ENCODE data around the gene NHEJ1. TPM values are rescaled to one million over a fixed set of nuclear protein-coding genes. Genes with fewer than 3 reads are reported as not detected.

The NHEJ1 gene
- total and polyA plus RNA-seq, 3 experiments from 2014 or later: 22.4 to 26.3 (median 24.5) TPM

- Mint-ChIP-seq H3K36me3 (peaks cover 33 to 84% (median 34%) of the 10 kb centered on the region in 3 donors), H3K27me3 (no peaks in the 10 kb centered on the region), H3K9me3 (no peaks in the 10 kb centered on the region), H3K4me3 (no peak overlapping the region), H3K4me1 (peaks cover 0 to 6% (median 0%) of the 10 kb centered on the region in 3 donors), H3K27ac (peak overlapping the region in 1 of 8 donors; percentile 32)
- H3K4me1 ChIP-seq (ENCODE audit: insufficient read depth, low read length): no peaks in the 10 kb centered on the region
- peaks cover 14% of the 10 kb centered on the region for H3K36me3 ChIP-seq (ENCODE audit: insufficient read depth, low read length)
- no peak overlapping the region for H3K4me3 ChIP-seq (ENCODE audit: low read length)
- H3K27ac ChIP-seq (ENCODE audit: low read depth, low read length): no peak overlapping the region
- no peaks in the 10 kb centered on the region for H3K27me3 ChIP-seq (ENCODE audit: insufficient read depth, low read length, poor library complexity, severe bottlenecking)
- H3K9me3 ChIP-seq (ENCODE audit: low read length): no peaks in the 10 kb centered on the region
- ChIA-PET POLR2A (no interaction called here), CTCF (interaction anchor here (1.1 to 1.5 kb wide), 3 partner anchors 12 to 153 kb away, joined by 3 to 4 read pairs (median 3); no protein-coding TSS in a partner anchor)
- DNase-seq: no peak
Observed at GRCh38 chr2:219142329-219142728, 18.3 kb downstream of the NHEJ1 start.

- Histone ChIP-seq H3K4me1 (ENCODE audit: insufficient read depth, low read length) (no peaks in the 10 kb centered on the region), H3K27ac (ENCODE audit: low read depth, low read length) (no peak overlapping the region), H3K4me3 (ENCODE audit: low read length) (no peak overlapping the region), H3K9me3 (ENCODE audit: low read length) (no peaks in the 10 kb centered on the region), H3K27me3 (ENCODE audit: insufficient read depth, low read length, poor library complexity, severe bottlenecking) (no peaks in the 10 kb centered on the region), H3K36me3 (ENCODE audit: insufficient read depth, low read length) (peaks cover 4% of the 10 kb centered on the region)
- no peak overlapping the region for H3K4me3 Mint-ChIP-seq
- no peaks in the 10 kb centered on the region for H3K9me3 Mint-ChIP-seq
- CTCF ChIA-PET: interaction anchor here (1.5 kb wide), 1 partner anchor 154 kb away, joined by 4 read pairs; no protein-coding TSS in a partner anchor
- POLR2A ChIA-PET: no interaction called here
- peaks cover 0 to 9% (median 0%) of the 10 kb centered on the region in 3 donors for H3K4me1 Mint-ChIP-seq
- H3K27me3 Mint-ChIP-seq: no peaks in the 10 kb centered on the region
- no peak for DNase-seq
- H3K36me3 Mint-ChIP-seq: peaks cover 23 to 74% (median 30%) of the 10 kb centered on the region in 3 donors
- peak overlapping the region in 1 of 8 donors; percentile 2 for H3K27ac Mint-ChIP-seq
Observed at GRCh38 chr2:219140722-219141121, 19.9 kb downstream of the NHEJ1 start.

- CTCF ChIA-PET: interaction anchor here (1.3 to 1.5 kb wide), 2 partner anchors 15 to 76 kb away, joined by 3 read pairs; no protein-coding TSS in a partner anchor
- Histone ChIP-seq H3K9me3 (ENCODE audit: low read length) (no peaks in the 10 kb centered on the region), H3K36me3 (ENCODE audit: insufficient read depth, low read length) (no peaks in the 10 kb centered on the region), H3K27me3 (ENCODE audit: insufficient read depth, low read length, poor library complexity, severe bottlenecking) (no peaks in the 10 kb centered on the region), H3K4me1 (ENCODE audit: insufficient read depth, low read length) (no peaks in the 10 kb centered on the region), H3K4me3 (ENCODE audit: low read length) (no peak overlapping the region), H3K27ac (ENCODE audit: low read depth, low read length) (no peak overlapping the region)
- Mint-ChIP-seq H3K4me1 (peaks cover 2 to 9% (median 7%) of the 10 kb centered on the region in 3 donors), H3K36me3 (peaks cover 0 to 32% (median 22%) of the 10 kb centered on the region in 3 donors), H3K27ac (peak overlapping the region in 2 of 8 donors; percentile 2 to 10), H3K27me3 (no peaks in the 10 kb centered on the region), H3K4me3 (no peak overlapping the region), H3K9me3 (no peaks in the 10 kb centered on the region)
- DNase-seq: no peak
- POLR2A ChIA-PET: no interaction called here
Observed at GRCh38 chr2:219133976-219134375, 26.6 kb downstream of the NHEJ1 start.

- H3K27ac ChIP-seq (ENCODE audit: low read depth, low read length): no peak overlapping the region
- POLR2A ChIA-PET: no interaction called here
- H3K4me3 ChIP-seq (ENCODE audit: low read length): no peak overlapping the region
- no peaks in the 10 kb centered on the region for H3K36me3 ChIP-seq (ENCODE audit: insufficient read depth, low read length)
- Mint-ChIP-seq H3K27me3 (no peaks in the 10 kb centered on the region), H3K4me3 (no peak overlapping the region), H3K27ac (peak overlapping the region in 1 of 8 donors; percentile 52), H3K9me3 (no peaks in the 10 kb centered on the region), H3K4me1 (peaks cover 0 to 10% (median 5%) of the 10 kb centered on the region in 3 donors), H3K36me3 (peaks cover 0 to 19% (median 8%) of the 10 kb centered on the region in 3 donors)
- H3K4me1 ChIP-seq (ENCODE audit: insufficient read depth, low read length): no peaks in the 10 kb centered on the region
- CTCF ChIA-PET: interaction anchor here (1.4 to 1.8 kb wide), 2 partner anchors 23 to 102 kb away, joined by 3 to 7 read pairs; no protein-coding TSS in a partner anchor
- H3K27me3 ChIP-seq (ENCODE audit: insufficient read depth, low read length, poor library complexity, severe bottlenecking): no peaks in the 10 kb centered on the region
- no peak for DNase-seq
- H3K9me3 ChIP-seq (ENCODE audit: low read length): no peaks in the 10 kb centered on the region
Observed at GRCh38 chr2:219131744-219132143, 28.9 kb downstream of the NHEJ1 start.

- H3K36me3 Mint-ChIP-seq: peaks cover 0 to 22% (median 8%) of the 10 kb centered on the region in 3 donors
Observed at GRCh38 chr2:219131327-219131726, 29.3 kb downstream of the NHEJ1 start.

GRCh38 chr2:219129589-219129988, 31.0 kb downstream of the NHEJ1 start:
- no peaks in the 10 kb centered on the region for H3K9me3 Mint-ChIP-seq
- H3K27ac Mint-ChIP-seq: peak overlapping the region in 1 of 8 donors; percentile 21
- Histone ChIP-seq H3K4me1 (ENCODE audit: insufficient read depth, low read length) (peaks cover 6% of the 10 kb centered on the region), H3K27me3 (ENCODE audit: insufficient read depth, low read length, poor library complexity, severe bottlenecking) (no peaks in the 10 kb centered on the region), H3K9me3 (ENCODE audit: low read length) (no peaks in the 10 kb centered on the region), H3K4me3 (ENCODE audit: low read length) (no peak overlapping the region), H3K36me3 (ENCODE audit: insufficient read depth, low read length) (no peaks in the 10 kb centered on the region), H3K27ac (ENCODE audit: low read depth, low read length) (no peak overlapping the region)
- no peak for DNase-seq
- ChIA-PET POLR2A (no interaction called here), CTCF (interaction anchor here (0.5 to 1.5 kb wide), 2 partner anchors 82 to 171 kb away, joined by 3 read pairs; no protein-coding TSS in a partner anchor)
- peaks cover 0 to 20% (median 10%) of the 10 kb centered on the region in 3 donors for H3K36me3 Mint-ChIP-seq
- peaks cover 13 to 25% (median 15%) of the 10 kb centered on the region in 3 donors for H3K4me1 Mint-ChIP-seq
- no peaks in the 10 kb centered on the region for H3K27me3 Mint-ChIP-seq
- H3K4me3 Mint-ChIP-seq: no peak overlapping the region

More at GRCh38 chr2:219131327-219131726, 29.3 kb downstream of the NHEJ1 start:
- H3K27ac Mint-ChIP-seq: no peak overlapping the region
- no peak overlapping the region for H3K27ac ChIP-seq (ENCODE audit: low read depth, low read length)
- CTCF ChIA-PET: interaction anchor here (1.8 kb wide), 1 partner anchor 102 kb away, joined by 7 read pairs; no protein-coding TSS in a partner anchor
- DNase-seq: no peak
- no peaks in the 10 kb centered on the region for H3K9me3 Mint-ChIP-seq
- H3K4me3 Mint-ChIP-seq: no peak overlapping the region
- no peaks in the 10 kb centered on the region for H3K9me3 ChIP-seq (ENCODE audit: low read length)
- H3K4me1 Mint-ChIP-seq: peaks cover 0 to 10% (median 5%) of the 10 kb centered on the region in 3 donors
- POLR2A ChIA-PET: no interaction called here
- no peaks in the 10 kb centered on the region for H3K27me3 ChIP-seq (ENCODE audit: insufficient read depth, low read length, poor library complexity, severe bottlenecking)
- H3K36me3 ChIP-seq (ENCODE audit: insufficient read depth, low read length): no peaks in the 10 kb centered on the region
- no peak overlapping the region for H3K4me3 ChIP-seq (ENCODE audit: low read length)
- no peaks in the 10 kb centered on the region for H3K27me3 Mint-ChIP-seq
- H3K4me1 ChIP-seq (ENCODE audit: insufficient read depth, low read length): no peaks in the 10 kb centered on the region

GRCh38 chr2:219128396-219128795, 32.2 kb downstream of the NHEJ1 start:
- Histone ChIP-seq H3K4me3 (ENCODE audit: low read length) (no peak overlapping the region), H3K4me1 (ENCODE audit: insufficient read depth, low read length) (peaks cover 12% of the 10 kb centered on the region), H3K36me3 (ENCODE audit: insufficient read depth, low read length) (no peaks in the 10 kb centered on the region), H3K27ac (ENCODE audit: low read depth, low read length) (no peak overlapping the region), H3K27me3 (ENCODE audit: insufficient read depth, low read length, poor library complexity, severe bottlenecking) (no peaks in the 10 kb centered on the region), H3K9me3 (ENCODE audit: low read length) (no peaks in the 10 kb centered on the region)
- peak overlapping the region in 1 of 8 donors; percentile 20 for H3K27ac Mint-ChIP-seq
- no peaks in the 10 kb centered on the region for H3K9me3 Mint-ChIP-seq
- H3K27me3 Mint-ChIP-seq: no peaks in the 10 kb centered on the region
- POLR2A ChIA-PET: no interaction called here
- peaks cover 23 to 33% (median 25%) of the 10 kb centered on the region in 3 donors for H3K4me1 Mint-ChIP-seq
- CTCF ChIA-PET: interaction anchor here (1.3 kb wide), 1 partner anchor 9 kb away, joined by 3 read pairs; no protein-coding TSS in a partner anchor
- no peak for DNase-seq
- H3K36me3 Mint-ChIP-seq: peaks cover 0 to 17% (median 4%) of the 10 kb centered on the region in 3 donors
- H3K4me3 Mint-ChIP-seq: no peak overlapping the region

- CTCF ChIA-PET: no interaction called here
- DNase-seq: no peak
- Mint-ChIP-seq H3K4me3 (no peak overlapping the region), H3K36me3 (peaks cover 0 to 14% (median 2%) of the 10 kb centered on the region in 3 donors), H3K27ac (peak overlapping the region in 1 of 8 donors; percentile 94), H3K4me1 (peaks cover 28 to 35% (median 30%) of the 10 kb centered on the region in 3 donors), H3K9me3 (no peaks in the 10 kb centered on the region), H3K27me3 (no peaks in the 10 kb centered on the region)
- no peak overlapping the region for H3K4me3 ChIP-seq (ENCODE audit: low read length)
- H3K4me1 ChIP-seq (ENCODE audit: insufficient read depth, low read length): peaks cover 12% of the 10 kb centered on the region
- no peak overlapping the region for H3K27ac ChIP-seq (ENCODE audit: low read depth, low read length)
- no peaks in the 10 kb centered on the region for H3K9me3 ChIP-seq (ENCODE audit: low read length)
- POLR2A ChIA-PET: no interaction called here
- H3K27me3 ChIP-seq (ENCODE audit: insufficient read depth, low read length, poor library complexity, severe bottlenecking): no peaks in the 10 kb centered on the region
- no peaks in the 10 kb centered on the region for H3K36me3 ChIP-seq (ENCODE audit: insufficient read depth, low read length)
Observed at GRCh38 chr2:219127037-219127635, 33.5 kb downstream of the NHEJ1 start.

Data from CD8-positive, alpha-beta memory T cell (primary cell).